Fibroblast of pulmonary artery (primary cell): Measurements from ENCODE around the gene MROH9.

Experiments used
- DNase-seq: peaks from one replicate; pipeline ENCODE4 v3.0.0-alpha.2; 2010; ENCODE audit warnings: low read depth
- H3K4me3 ChIP-seq: replicated peaks from 2 replicates; pipeline ENCODE4 v1.5.1; 2011; ENCODE audit warnings: low read depth, mild to moderate bottlenecking, control low read depth, low read length, moderate library complexity
- TF ChIP-seq, protein P1 (sequence below): IDR thresholded peaks from 2 replicates; pipeline ENCODE4 v1.5.1; 2011; ENCODE audit warnings: mild to moderate bottlenecking, control low read depth, low read length, inconsistent platforms; ENCODE audit errors: missing control alignments

MROH9 gene

DNA sequence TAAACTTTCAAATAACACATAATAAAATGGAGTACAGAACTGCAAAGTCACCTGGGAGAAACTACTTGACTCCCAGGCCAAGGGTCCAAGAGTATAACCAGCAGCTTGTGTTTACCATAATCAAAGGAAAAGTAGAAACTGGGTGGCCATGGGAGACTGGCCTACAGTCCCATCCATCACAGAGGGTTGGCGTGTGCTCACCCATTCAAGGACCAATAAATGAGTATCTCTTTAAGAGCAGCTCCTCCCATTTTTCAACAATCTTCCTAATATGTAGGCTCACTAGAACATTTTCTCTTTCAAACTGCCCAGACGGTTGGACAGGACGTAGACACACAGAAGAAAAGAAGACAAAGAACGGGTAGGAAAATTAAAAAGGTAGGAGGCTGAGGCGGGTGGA lies 155.3 kb downstream of the MROH9 start, which contains the start of gene FMO3:
Gene FMO3 (plus strand): TSS at position 302 of the 400 bp plus-strand sequence. CDS start 1,754 bp downstream, outside the sequence.
- no peak for DNase-seq
- TF ChIP-seq, protein P1, sequence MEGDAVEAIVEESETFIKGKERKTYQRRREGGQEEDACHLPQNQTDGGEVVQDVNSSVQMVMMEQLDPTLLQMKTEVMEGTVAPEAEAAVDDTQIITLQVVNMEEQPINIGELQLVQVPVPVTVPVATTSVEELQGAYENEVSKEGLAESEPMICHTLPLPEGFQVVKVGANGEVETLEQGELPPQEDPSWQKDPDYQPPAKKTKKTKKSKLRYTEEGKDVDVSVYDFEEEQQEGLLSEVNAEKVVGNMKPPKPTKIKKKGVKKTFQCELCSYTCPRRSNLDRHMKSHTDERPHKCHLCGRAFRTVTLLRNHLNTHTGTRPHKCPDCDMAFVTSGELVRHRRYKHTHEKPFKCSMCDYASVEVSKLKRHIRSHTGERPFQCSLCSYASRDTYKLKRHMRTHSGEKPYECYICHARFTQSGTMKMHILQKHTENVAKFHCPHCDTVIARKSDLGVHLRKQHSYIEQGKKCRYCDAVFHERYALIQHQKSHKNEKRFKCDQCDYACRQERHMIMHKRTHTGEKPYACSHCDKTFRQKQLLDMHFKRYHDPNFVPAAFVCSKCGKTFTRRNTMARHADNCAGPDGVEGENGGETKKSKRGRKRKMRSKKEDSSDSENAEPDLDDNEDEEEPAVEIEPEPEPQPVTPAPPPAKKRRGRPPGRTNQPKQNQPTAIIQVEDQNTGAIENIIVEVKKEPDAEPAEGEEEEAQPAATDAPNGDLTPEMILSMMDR = no peak
- H3K4me3 ChIP-seq = no peak within 1 kb of the TSS

GRCh38 chr1:171103862-171104261 lies 168.5 kb downstream of the MROH9 start:
- no peak for DNase-seq
- TF ChIP-seq, protein P1 = no peak
- no peak overlapping the region for H3K4me3 ChIP-seq

GRCh38 chr1:171107262-171107940 lies 172.1 kb downstream of the MROH9 start:
- H3K4me3 ChIP-seq = no peak overlapping the region
- DNase-seq = peak; percentile 46

GRCh38 chr1:171107969-171108368 lies 172.6 kb downstream of the MROH9 start:
- no peak for DNase-seq
- TF ChIP-seq, protein P1 = no peak
- no peak overlapping the region for H3K4me3 ChIP-seq

More at GRCh38 chr1:171107262-171107940, 172.1 kb downstream of the MROH9 start:
- TF ChIP-seq, protein P1 = no peak

DNA sequence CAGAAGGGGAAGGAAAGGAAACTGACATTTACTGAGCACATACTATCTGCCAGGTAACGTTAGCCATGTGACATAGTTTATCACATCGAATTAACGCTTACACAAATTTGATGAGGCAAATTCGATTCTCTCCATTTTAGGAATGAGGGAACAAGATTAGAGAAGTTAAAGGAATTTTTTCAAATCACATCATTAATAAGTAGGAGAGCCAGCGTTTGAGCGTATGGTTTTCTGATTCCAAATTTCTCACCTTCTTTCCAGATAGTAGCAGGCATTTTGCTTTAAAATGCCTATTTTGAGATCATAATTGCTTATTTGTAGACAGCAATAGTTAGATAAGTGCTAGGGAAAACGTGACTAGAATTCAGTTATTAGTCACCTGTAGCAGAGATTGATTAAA lies 174.6 kb downstream of the MROH9 start:
- no peak overlapping the region for H3K4me3 ChIP-seq
- no peak for DNase-seq
- TF ChIP-seq, protein P1 = no peak

DNA sequence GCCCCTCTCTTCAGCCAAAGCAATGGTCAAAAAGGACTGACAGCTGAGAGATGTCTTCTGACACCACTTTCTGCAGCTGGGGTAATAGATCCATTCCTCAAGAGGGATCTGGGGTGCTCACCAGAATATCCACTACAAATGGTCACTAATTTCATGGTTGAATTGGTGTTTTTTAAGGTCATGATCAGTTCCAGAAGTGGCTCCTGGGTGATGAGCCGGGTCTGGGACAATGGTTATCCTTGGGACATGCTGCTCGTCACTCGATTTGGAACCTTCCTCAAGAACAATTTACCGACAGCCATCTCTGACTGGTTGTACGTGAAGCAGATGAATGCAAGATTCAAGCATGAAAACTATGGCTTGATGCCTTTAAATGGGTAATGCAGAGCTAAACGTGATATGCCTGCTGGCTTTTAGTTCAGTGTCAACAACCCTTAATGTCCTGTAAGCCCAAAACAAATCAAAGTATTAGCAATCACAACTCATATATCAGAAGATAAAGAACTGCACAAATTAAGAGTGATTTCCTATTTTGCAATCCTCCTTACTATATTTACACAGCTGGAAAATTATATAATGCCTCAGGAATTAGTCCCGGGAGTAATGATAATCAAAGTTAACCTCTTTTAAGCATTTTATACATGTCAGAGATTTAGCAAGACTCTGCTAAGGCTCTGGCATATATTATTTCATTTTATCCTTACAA lies 175.4 kb downstream of the MROH9 start:
- TF ChIP-seq, protein P1 = no peak
- H3K4me3 ChIP-seq = no peak overlapping the region
- peak; percentile 59 for DNase-seq
